Neural progenitor cell (in vitro differentiated cells): ENCODE results near the gene CPNE8. TPM values are rescaled to one million over a fixed set of nuclear protein-coding genes. Genes with fewer than 3 reads are reported as not detected.
A peak's percentile ranks its signal among the peaks of the same experiment; 100 is the strongest.

ENCODE experiments used
- DNase-seq: peaks from one replicate; pipeline ENCODE4 v3.0.0-alpha.2; 2016; ENCODE audit warnings: low spot score
- H2AFZ ChIP-seq: fragments of 200-600 bp; sonication (generic); replicated peaks from 2 replicates; pipeline ENCODE4 v1.6.1; 2016; ENCODE audit warnings: antibody characterized with exemption
- H3F3A ChIP-seq: fragments of 200-600 bp; sonication (generic); 2 replicates; pipeline ENCODE4 v1.6.1; 2016; ENCODE audit warnings: antibody characterized with exemption, low read depth
- H3K27ac ChIP-seq: fragments of 200-600 bp; sonication (generic); 2 replicates; pipeline ENCODE4 v1.5.1; 2016; ENCODE audit warnings: mild to moderate bottlenecking
- H3K27me3 ChIP-seq: fragments of 200-600 bp; sonication (generic); 2 replicates; pipeline ENCODE4 v1.6.1; 2016; ENCODE audit warnings: mild to moderate bottlenecking, moderate library complexity
- H3K36me3 ChIP-seq: fragments of 200-600 bp; sonication (generic); 2 replicates; pipeline ENCODE4 v1.5.1; 2016
- H3K4me1 ChIP-seq: fragments of 200-600 bp; sonication (generic); 2 replicates; pipeline ENCODE4 v1.6.1; 2016; ENCODE audit warnings: mixed run types
- H3K4me2 ChIP-seq: fragments of 200-600 bp; sonication (generic); 2 replicates; pipeline ENCODE4 v1.6.1; 2016
- H3K4me3 ChIP-seq: fragments of 200-600 bp; sonication (generic); 2 replicates; pipeline ENCODE4 v1.5.1; 2016
- H3K79me2 ChIP-seq: fragments of 200-600 bp; sonication (generic); 2 replicates; pipeline ENCODE4 v1.6.1; 2016; ENCODE audit warnings: low read depth
- H3K9ac ChIP-seq: fragments of 200-600 bp; sonication (generic); 2 replicates; pipeline ENCODE4 v1.6.1; 2016
- H3K9me3 ChIP-seq: fragments of 200-600 bp; sonication (generic); 2 replicates; pipeline ENCODE4 v1.5.1; 2016; ENCODE audit warnings: low read depth
- H4K20me1 ChIP-seq: fragments of 200-600 bp; sonication (generic); 2 replicates; pipeline ENCODE4 v1.6.1; 2016; ENCODE audit warnings: low read depth
- H3K27ac Mint-ChIP-seq: 3 replicates; pipeline ENCODE4 v1.8.0; 2021; ENCODE audit warnings: mixed read lengths
- H3K27me3 Mint-ChIP-seq: 2 replicates; pipeline ENCODE4 v1.8.0; 2022; ENCODE audit warnings: low read depth, mild to moderate bottlenecking, inconsistent platforms, moderate library complexity, mixed read lengths; ENCODE audit not compliant: insufficient read depth
- H3K36me3 Mint-ChIP-seq: 3 replicates; pipeline ENCODE4 v1.8.0; 2021; ENCODE audit warnings: mixed read lengths
- H3K4me1 Mint-ChIP-seq: 3 replicates; pipeline ENCODE4 v1.8.0; 2021; ENCODE audit warnings: mixed read lengths
- H3K4me3 Mint-ChIP-seq: 3 replicates; pipeline ENCODE4 v1.8.0; 2021; ENCODE audit warnings: mild to moderate bottlenecking, moderate library complexity, mixed read lengths
- H3K9me3 Mint-ChIP-seq: 3 replicates; pipeline ENCODE4 v1.8.0; 2020; ENCODE audit warnings: mixed read lengths
- EZH2 ChIP-seq: fragments of 200-600 bp; sonication (generic); IDR thresholded peaks from 2 replicates; pipeline ENCODE4 v1.6.1; 2017; ENCODE audit warnings: antibody characterized with exemption, mild to moderate bottlenecking, moderate library complexity
- EZH2phosphoT487 ChIP-seq: fragments of 200-600 bp; sonication (generic); IDR thresholded peaks from 2 replicates; pipeline ENCODE4 v1.6.1; 2017; ENCODE audit warnings: antibody characterized with exemption
- total RNA-seq: library from RNA; depleted of rRNA; stranded (reverse); fragments of >200 nt; gene quantifications from 2 replicates; pipeline ENCODE4 v1.2.3, GENCODE V29; 2015; ENCODE audit warnings: low replicate concordance
- TF ChIP-seq, protein P1 (sequence below): fragments of 200-600 bp; sonication (generic); IDR thresholded peaks from 2 replicates; pipeline ENCODE4 v1.5.1; 2017; ENCODE audit warnings: antibody characterized with exemption, mild to moderate bottlenecking

The CPNE8 gene
- total RNA-seq, 1 donor from 2014 or later: 19.5 TPM

DNA sequence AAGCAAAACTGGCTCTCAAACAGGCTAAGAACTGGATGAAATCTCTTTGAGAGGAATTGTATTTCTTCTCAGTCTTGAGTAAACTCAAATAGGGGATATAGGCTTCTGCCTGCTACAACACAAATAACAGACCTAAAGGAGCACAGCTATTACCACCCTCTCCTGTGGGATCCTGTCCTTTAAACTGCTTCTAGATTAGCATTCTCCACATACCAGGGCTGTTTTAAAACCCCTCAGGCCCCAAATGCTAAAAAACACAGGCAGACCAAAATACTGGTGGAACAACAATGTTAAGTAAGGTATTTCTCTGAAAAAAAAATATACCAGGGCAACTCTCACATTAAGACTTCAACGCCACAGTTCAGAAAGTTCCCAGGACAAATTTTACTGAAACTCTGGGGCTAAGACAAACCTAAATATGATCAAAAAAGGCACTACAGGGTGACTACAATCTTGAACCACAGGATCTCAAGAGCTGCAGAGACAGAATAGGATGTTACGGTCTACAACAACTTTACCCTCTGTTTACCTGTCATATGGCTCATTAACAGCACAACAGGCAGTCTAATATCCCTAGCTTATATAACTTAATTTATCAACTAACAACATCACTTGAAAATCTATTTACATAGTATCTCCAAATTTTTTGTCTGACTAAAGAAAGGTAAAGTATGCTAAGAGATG lies 7.2 kb downstream of the CPNE8 start:
- Histone ChIP-seq H3F3A (peaks cover 16% of the 10 kb centered on the region), H3K27ac (peak overlapping the region; percentile 80), H3K36me3 (no peaks in the 10 kb centered on the region), H3K4me1 (peaks cover 20% of the 10 kb centered on the region), H3K27me3 (no peaks in the 10 kb centered on the region), H3K4me3 (no peak overlapping the region), H3K4me2 (peak overlapping the region; percentile 29), H2AFZ (no peak overlapping the region), H3K79me2 (peaks cover 20% of the 10 kb centered on the region), H3K9ac (no peak overlapping the region), H3K9me3 (no peaks in the 10 kb centered on the region), H4K20me1 (no peaks in the 10 kb centered on the region)
- H3K27ac Mint-ChIP-seq: no peak overlapping the region
- peaks cover 3% of the 10 kb centered on the region for H3K9me3 Mint-ChIP-seq
- TF ChIP-seq EZH2 (no peak), EZH2phosphoT487 (no peak)
- TF ChIP-seq, protein P1, sequence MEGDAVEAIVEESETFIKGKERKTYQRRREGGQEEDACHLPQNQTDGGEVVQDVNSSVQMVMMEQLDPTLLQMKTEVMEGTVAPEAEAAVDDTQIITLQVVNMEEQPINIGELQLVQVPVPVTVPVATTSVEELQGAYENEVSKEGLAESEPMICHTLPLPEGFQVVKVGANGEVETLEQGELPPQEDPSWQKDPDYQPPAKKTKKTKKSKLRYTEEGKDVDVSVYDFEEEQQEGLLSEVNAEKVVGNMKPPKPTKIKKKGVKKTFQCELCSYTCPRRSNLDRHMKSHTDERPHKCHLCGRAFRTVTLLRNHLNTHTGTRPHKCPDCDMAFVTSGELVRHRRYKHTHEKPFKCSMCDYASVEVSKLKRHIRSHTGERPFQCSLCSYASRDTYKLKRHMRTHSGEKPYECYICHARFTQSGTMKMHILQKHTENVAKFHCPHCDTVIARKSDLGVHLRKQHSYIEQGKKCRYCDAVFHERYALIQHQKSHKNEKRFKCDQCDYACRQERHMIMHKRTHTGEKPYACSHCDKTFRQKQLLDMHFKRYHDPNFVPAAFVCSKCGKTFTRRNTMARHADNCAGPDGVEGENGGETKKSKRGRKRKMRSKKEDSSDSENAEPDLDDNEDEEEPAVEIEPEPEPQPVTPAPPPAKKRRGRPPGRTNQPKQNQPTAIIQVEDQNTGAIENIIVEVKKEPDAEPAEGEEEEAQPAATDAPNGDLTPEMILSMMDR: no peak
- peak; percentile 59 for DNase-seq
- H3K27me3 Mint-ChIP-seq: no peaks in the 10 kb centered on the region
- H3K4me3 Mint-ChIP-seq: no peak overlapping the region
- H3K4me1 Mint-ChIP-seq: no peaks in the 10 kb centered on the region
- no peaks in the 10 kb centered on the region for H3K36me3 Mint-ChIP-seq

DNA sequence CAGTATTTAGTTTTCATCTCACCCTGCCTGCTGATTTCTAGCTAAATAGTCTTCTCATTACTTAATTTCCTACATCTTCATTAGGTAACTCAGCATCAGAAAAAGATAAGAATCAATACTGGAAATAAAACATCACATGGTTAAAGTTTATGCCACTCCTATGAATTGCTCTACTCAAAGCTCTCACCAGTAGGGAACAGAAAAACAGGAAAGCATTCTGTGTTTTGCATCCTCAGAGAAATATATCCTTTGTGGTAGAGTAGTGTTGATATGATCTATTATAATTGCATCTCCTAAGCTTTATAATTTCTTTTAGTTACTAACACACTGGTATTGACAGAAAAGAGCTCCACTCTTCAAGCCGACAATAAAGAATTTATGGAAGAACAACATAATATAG lies 9.9 kb downstream of the CPNE8 start:
- H2AFZ ChIP-seq: no peak overlapping the region
- H3K4me3 Mint-ChIP-seq: no peak overlapping the region
- H3K27me3 ChIP-seq: no peaks in the 10 kb centered on the region
- no peak overlapping the region for H3K27ac ChIP-seq
- peaks cover 18% of the 10 kb centered on the region for H3K4me1 ChIP-seq
- peaks cover 20% of the 10 kb centered on the region for H3K79me2 ChIP-seq
- H3K4me3 ChIP-seq: no peak overlapping the region
- no peak overlapping the region for H3K4me2 ChIP-seq
- TF ChIP-seq EZH2phosphoT487 (no peak), EZH2 (no peak)
- TF ChIP-seq, protein P1: no peak
- H3K27me3 Mint-ChIP-seq: peaks cover 3% of the 10 kb centered on the region
- H3K9me3 ChIP-seq: no peaks in the 10 kb centered on the region
- no peak overlapping the region for H3K27ac Mint-ChIP-seq
- H3K36me3 ChIP-seq: no peaks in the 10 kb centered on the region
- H3K9me3 Mint-ChIP-seq: peaks cover 10% of the 10 kb centered on the region
- no peak overlapping the region for H3K9ac ChIP-seq
- peaks cover 16% of the 10 kb centered on the region for H3F3A ChIP-seq
- no peaks in the 10 kb centered on the region for H3K4me1 Mint-ChIP-seq
- no peaks in the 10 kb centered on the region for H4K20me1 ChIP-seq
- no peak for DNase-seq
- peaks cover 4% of the 10 kb centered on the region for H3K36me3 Mint-ChIP-seq

DNA sequence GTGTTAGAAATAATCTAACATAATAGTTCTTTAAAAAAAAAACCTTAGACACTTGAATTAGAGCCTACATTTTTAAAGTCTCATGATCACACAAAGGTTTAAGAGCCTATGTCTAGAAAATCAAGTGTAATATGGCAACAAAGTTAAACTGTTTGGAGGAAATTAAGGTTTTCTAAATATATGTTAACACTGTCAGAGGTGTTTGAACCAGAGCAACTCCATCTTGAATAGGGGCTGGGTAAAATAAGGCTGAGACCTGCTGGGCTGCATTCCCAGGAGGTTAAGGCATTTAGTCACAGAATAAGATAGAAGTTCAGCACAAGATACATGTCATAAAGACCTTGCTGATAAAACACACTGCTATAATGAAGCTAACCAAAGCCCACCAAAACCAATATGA lies 12.4 kb downstream of the CPNE8 start:
- Mint-ChIP-seq H3K4me1 (no peaks in the 10 kb centered on the region), H3K27ac (no peak overlapping the region), H3K36me3 (peaks cover 8% of the 10 kb centered on the region), H3K4me3 (no peak overlapping the region), H3K9me3 (peaks cover 10% of the 10 kb centered on the region), H3K27me3 (peaks cover 3% of the 10 kb centered on the region)
- Histone ChIP-seq H3K27ac (no peak overlapping the region), H3K36me3 (no peaks in the 10 kb centered on the region), H3K27me3 (no peaks in the 10 kb centered on the region), H3F3A (peaks cover 6% of the 10 kb centered on the region), H3K4me1 (peaks cover 11% of the 10 kb centered on the region), H3K4me3 (no peak overlapping the region), H3K9ac (no peak overlapping the region), H3K9me3 (no peaks in the 10 kb centered on the region), H3K4me2 (no peak overlapping the region), H2AFZ (no peak overlapping the region), H3K79me2 (peaks cover 20% of the 10 kb centered on the region), H4K20me1 (no peaks in the 10 kb centered on the region)
- no peak for DNase-seq
- no peak for TF ChIP-seq EZH2
- no peak for TF ChIP-seq EZH2phosphoT487
- TF ChIP-seq, protein P1: no peak
